WERI-Rb-1 (cell line): ENCODE results near the gene CKMT2.

ENCODE experiments used
- DNase-seq: peaks from one replicate; pipeline ENCODE4 v3.0.0-alpha.2; 2020
- H3K27ac ChIP-seq: fragments of 250-450 bp; sonication (Bioruptor Pico); 2 replicates; pipeline ENCODE4 v1.5.1; 2020; ENCODE audit warnings: mild to moderate bottlenecking, moderate library complexity
- H3K27me3 ChIP-seq: fragments of 250-450 bp; sonication (Bioruptor Pico); 2 replicates; pipeline ENCODE4 v1.5.1; 2021; ENCODE audit warnings: mild to moderate bottlenecking, low read depth, moderate library complexity; ENCODE audit not compliant: insufficient read depth, severe bottlenecking
- H3K36me3 ChIP-seq: fragments of 250-450 bp; sonication (Bioruptor Pico); 2 replicates; pipeline ENCODE4 v1.5.1; 2020; ENCODE audit warnings: mild to moderate bottlenecking, moderate library complexity
- H3K4me3 ChIP-seq: 2 replicates; pipeline ENCODE4 v1.5.1; 2011; ENCODE audit warnings: low read depth, mild to moderate bottlenecking, control low read depth, low read length
- H3K9me3 ChIP-seq: fragments of 250-450 bp; sonication (Bioruptor Pico); 2 replicates; pipeline ENCODE4 v1.5.1; 2021; ENCODE audit warnings: mild to moderate bottlenecking, moderate library complexity; ENCODE audit not compliant: severe bottlenecking
- TF ChIP-seq, protein P1 (sequence below): IDR thresholded peaks from 2 replicates; pipeline ENCODE4 v1.5.1; 2011; ENCODE audit warnings: low read depth, mild to moderate bottlenecking, control low read depth, inconsistent platforms, low read length

Gene CKMT2

DNA sequence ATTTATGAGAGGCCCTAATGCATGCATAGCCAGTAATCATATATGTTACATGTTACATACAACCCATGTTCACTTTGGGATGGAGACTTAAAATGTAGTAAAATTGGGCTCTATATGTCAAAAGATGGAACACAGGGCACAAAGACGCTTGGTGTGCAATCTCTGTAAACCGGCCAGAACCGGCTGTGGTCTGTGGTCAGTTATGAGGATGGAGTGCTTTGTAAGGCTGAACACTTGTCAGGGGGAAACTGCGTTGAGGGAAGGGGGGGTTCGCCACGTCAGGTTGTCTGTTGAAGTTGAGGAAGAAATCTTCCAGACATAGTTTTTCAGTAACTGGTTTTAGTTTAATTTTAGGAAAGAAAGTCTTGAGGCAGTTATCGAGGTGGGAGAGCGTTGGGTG is 2.7 kb upstream of the CKMT2 start:
- no peaks in the 10 kb centered on the region for H3K27me3 ChIP-seq

DNA sequence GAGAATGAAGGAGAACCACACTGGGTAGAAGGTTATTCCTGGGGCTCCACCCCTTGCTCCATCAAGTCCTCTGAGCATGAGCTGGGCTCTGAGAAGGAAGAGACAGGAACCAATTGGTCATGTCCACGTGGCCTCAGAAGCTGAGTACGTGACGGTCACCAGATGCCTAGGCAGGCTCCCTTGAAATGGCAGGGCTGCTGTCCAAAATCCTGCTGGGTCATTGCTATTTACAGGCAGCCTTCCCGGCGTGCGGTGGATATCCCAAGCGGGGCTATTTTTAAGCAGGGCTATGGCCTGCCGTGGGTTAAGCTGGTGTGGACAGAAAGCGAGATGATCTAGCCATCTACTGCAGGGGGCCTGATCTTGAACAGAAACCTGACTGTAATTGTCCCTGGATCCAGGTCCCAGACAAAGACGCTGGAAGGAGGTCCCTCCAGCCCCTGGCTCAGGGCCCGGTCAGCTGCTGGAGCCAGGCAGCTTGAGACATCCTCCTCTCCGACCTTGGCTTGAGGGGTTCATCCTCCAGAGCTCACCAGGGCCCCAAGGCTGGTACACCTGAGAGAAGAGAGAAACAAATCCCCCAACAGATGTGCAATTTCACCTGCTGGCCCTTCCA is 550 bp upstream of the CKMT2 start:
- H3K27ac ChIP-seq = peak overlapping the region; percentile 49; the same call in 1 of the 2 replicates

More for the DNA sequence above, 2.7 kb upstream of the CKMT2 start:
- no peak overlapping the region for H3K27ac ChIP-seq
- no peak overlapping the region for H3K4me3 ChIP-seq
- TF ChIP-seq, protein P1, sequence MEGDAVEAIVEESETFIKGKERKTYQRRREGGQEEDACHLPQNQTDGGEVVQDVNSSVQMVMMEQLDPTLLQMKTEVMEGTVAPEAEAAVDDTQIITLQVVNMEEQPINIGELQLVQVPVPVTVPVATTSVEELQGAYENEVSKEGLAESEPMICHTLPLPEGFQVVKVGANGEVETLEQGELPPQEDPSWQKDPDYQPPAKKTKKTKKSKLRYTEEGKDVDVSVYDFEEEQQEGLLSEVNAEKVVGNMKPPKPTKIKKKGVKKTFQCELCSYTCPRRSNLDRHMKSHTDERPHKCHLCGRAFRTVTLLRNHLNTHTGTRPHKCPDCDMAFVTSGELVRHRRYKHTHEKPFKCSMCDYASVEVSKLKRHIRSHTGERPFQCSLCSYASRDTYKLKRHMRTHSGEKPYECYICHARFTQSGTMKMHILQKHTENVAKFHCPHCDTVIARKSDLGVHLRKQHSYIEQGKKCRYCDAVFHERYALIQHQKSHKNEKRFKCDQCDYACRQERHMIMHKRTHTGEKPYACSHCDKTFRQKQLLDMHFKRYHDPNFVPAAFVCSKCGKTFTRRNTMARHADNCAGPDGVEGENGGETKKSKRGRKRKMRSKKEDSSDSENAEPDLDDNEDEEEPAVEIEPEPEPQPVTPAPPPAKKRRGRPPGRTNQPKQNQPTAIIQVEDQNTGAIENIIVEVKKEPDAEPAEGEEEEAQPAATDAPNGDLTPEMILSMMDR = no peak
- no peaks in the 10 kb centered on the region for H3K9me3 ChIP-seq
- no peak for DNase-seq
- peaks cover 3% of the 10 kb centered on the region; the same call in 1 of the 2 replicates for H3K36me3 ChIP-seq

DNA sequence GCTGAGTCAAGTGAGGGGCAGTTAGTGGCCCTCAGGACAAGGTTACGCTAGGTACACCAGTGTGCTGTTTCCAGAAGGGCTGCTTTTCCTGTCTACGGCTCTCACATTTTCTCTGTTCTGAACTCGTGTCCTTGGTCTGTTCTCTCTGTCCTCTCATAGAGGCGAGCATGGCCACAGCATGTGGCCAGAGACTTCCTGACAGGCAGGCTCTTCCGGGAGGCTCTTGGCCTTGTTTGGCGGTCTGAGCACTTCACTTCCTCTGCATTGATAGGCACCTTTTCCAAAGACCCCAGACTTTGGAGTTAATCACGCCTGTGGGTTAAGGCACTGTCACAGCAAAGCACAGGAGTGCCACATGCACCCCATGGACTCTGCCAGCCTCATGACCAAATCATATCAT is 1.2 kb downstream of the CKMT2 start:
- no peaks in the 10 kb centered on the region for H3K27me3 ChIP-seq
- TF ChIP-seq, protein P1 = no peak
- DNase-seq = no peak
- no peaks in the 10 kb centered on the region for H3K36me3 ChIP-seq
- no peak overlapping the region for H3K27ac ChIP-seq
- no peaks in the 10 kb centered on the region for H3K9me3 ChIP-seq
- H3K4me3 ChIP-seq = no peak overlapping the region

More for the DNA sequence above, 550 bp upstream of the CKMT2 start:
- H3K36me3 ChIP-seq = no peaks in the 10 kb centered on the region
- no peaks in the 10 kb centered on the region for H3K27me3 ChIP-seq
- TF ChIP-seq, protein P1 = no peak
- H3K9me3 ChIP-seq = no peaks in the 10 kb centered on the region
- no peak for DNase-seq
- H3K4me3 ChIP-seq = peak overlapping the region; percentile 62

DNA sequence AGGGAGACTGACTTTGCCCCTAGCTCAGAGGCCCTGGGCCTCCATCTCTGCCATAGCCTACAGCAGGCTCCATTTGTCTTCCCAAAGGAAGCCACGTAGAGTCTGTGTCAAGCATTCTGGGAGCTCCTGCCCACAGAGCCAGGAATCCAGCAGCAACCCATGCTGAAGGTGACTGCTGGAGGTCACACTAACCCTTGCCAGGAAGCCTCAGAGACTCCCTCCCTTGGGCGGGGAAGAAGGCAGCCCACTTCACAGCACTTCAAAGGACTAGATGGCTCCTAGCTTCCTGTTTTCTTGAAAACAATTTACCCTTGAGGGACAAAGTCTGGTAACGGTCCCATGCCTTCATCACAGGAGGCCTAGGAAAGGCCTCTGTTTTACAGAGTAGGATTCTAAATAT is 1.7 kb downstream of the CKMT2 start:
- Histone ChIP-seq H3K4me3 (no peak overlapping the region), H3K36me3 (no peaks in the 10 kb centered on the region), H3K27ac (no peak overlapping the region), H3K9me3 (no peaks in the 10 kb centered on the region), H3K27me3 (no peaks in the 10 kb centered on the region)
- TF ChIP-seq, protein P1 = no peak
- no peak for DNase-seq

DNA sequence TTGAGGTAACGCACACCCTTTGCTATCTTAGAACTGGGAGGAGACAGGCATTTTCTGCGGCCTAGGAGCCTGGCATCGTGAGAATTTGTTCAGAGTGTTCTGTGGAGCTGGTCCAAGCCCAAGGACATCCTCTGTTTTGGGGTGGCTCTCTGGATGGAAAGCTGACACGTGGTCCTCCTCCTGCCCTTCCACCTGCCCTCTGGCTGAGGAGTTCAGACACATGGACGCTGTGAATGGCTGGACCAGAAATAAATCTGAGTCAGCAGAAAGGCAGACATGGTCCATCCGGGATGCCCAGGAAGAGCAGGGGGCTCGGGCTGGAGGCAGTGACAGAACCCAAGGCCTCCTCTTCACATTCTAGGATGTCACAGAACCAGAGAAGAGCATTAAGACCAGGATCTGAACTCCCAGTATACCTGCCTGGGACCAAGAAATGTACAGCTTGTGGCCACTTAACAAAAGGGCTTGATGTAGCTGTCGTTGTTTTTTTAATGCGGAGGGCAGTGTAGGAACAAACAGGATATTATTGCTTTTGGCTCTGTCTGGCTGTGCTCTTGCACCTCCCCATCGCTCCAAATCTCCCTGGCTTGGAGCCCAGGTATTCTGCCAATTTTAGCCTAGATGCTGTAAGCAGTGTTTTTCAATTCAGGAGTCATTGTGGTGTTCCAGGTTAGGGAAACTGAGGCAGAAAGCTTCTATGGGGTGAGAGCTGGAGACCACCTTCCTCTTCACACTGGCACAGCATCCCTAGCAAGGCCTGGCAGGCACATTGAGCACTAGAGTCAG is 2.4 kb downstream of the CKMT2 start:
- no peaks in the 10 kb centered on the region for H3K9me3 ChIP-seq
- no peaks in the 10 kb centered on the region for H3K36me3 ChIP-seq
- no peak for DNase-seq
- TF ChIP-seq, protein P1 = no peak
- no peak overlapping the region for H3K27ac ChIP-seq
- H3K27me3 ChIP-seq = no peaks in the 10 kb centered on the region
- no peak overlapping the region for H3K4me3 ChIP-seq
